HS-27A (cell line): ENCODE measurements around the gene DPP8.
"Not testable (repeated sequence)": the region's sequence is repeated elsewhere in the genome, so short reads cannot be mapped to it uniquely, and the experiment has no call there.

Experiments used
- DNase-seq: peaks from one replicate; pipeline ENCODE4 v3.0.0-alpha.2; 2012; ENCODE audit warnings: low read depth, missing footprints

Gene DPP8

GRCh38 chr15:65524226-65524625 lies 6.7 kb upstream of the DPP8 start:
- no peak for DNase-seq

GRCh38 chr15:65521350-65521749 lies 3.9 kb upstream of the DPP8 start:
- DNase-seq = no peak

DNA sequence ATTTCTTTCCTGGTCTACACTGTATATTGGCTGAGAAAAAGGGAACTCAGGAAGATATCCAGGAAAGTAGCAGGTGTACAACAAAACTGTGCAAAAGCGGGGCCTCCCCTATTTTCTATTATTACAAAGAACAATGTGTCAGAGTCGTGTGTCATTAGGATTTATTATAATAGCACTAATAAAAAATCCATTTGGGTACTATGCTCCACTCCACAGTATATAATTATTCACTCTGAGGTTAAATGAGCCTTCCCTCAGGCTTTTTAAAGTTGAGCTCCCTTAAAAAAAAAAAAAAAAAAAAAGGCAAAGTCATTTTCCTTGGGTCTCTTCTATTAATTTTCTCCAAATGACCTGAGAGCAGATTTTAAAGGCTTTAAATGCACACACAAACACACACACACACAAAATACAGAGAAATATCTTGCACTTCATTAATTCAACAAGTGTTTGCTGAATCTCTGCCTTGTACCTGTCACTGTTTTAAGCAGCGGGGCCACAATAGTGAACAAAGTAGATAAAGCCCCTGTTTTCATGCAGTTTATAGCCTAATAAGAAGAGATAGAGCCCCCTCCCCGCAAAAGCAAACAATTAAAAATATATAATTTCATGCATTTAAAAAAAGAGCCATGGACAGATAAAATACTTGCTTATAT lies 1.3 kb upstream of the DPP8 start:
- DNase-seq = no peak

GRCh38 chr15:65517866-65518207 lies 348 bp upstream of the DPP8 start:
- no peak for DNase-seq

- no peak for DNase-seq
Measured at GRCh38 chr15:65512807-65513416, 4.6 kb downstream of the DPP8 start.

DNA sequence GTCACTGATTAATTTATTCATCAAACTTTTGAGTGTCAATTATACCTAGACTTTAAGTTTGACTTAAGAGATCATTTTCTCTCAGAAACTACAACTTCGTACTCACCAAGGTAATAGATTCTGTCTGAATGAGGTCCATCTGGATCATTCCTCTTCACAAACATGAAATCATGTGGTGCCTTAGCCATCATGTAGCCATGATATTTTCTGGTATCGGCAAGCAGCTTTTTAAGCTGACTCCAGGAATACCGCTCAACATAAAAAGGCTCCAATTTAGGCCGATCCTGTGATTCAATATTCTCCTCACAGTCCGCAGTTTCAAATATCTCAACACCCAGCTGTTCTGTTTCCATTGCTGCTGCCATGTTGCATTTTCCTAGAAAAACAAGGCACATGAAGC lies 5.3 kb downstream of the DPP8 start:
- no peak for DNase-seq

GRCh38 chr15:65509321-65509720 lies 8.2 kb downstream of the DPP8 start:
- no peak for DNase-seq

GRCh38 chr15:65494076-65494475 lies 23.4 kb downstream of the DPP8 start:
- DNase-seq = no peak

GRCh38 chr15:65484876-65485275 lies 32.6 kb downstream of the DPP8 start:
- no peak for DNase-seq

GRCh38 chr15:65476903-65477302 lies 40.6 kb downstream of the DPP8 start:
- no peak for DNase-seq

DNA sequence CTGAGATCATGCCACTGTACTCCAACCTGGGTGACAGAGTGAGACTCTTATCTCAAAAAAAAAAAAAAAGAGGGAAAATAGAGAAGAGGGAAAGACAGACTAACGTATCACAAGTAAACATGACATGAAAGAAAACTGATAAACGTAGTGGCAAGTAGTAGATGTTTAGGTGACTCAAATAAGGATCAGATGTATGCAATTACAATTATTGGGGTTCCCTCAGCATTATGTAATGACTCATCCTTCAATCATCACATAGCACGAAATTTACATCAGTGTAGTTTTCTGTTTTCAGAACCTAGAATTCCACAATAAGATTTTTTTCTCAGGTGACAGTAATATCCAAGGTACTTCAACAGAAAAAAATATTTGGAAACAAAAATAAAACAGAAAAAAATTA lies 46.6 kb downstream of the DPP8 start:
- no peak for DNase-seq

DNA sequence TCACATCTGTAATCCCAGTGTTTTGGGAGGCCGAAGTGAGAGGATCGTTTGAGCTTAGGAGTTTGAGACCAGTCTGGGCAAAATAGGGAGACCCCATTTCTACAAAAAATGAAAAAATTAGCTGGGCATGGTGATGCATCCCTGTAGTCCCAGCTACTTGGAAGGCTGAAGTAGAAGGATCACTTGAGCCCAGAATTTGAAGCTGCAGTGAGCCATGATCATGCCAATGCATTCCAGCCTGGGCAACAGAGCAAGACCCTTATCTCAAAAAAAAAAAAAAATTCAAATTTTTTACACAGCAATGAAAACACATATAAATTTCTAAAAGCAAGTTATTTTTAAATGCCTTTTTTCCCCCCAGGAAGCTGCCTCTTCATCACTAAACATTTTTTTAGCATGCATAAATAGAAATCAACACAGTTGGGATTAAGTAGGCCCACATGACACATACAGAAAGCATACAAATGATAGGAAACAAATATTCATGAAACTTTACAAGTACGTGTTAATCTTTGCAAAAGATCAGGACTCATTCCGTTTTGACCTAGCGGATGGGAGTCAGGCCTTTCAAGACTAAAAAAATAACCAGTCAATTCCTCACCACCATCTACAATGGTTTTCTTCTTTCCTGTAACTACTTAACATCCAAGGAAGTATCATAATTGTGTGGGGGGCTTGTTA lies 49.1 kb downstream of the DPP8 start:
- no peak for DNase-seq

GRCh38 chr15:65466901-65467300 lies 50.6 kb downstream of the DPP8 start:
- DNase-seq = no peak

DNA sequence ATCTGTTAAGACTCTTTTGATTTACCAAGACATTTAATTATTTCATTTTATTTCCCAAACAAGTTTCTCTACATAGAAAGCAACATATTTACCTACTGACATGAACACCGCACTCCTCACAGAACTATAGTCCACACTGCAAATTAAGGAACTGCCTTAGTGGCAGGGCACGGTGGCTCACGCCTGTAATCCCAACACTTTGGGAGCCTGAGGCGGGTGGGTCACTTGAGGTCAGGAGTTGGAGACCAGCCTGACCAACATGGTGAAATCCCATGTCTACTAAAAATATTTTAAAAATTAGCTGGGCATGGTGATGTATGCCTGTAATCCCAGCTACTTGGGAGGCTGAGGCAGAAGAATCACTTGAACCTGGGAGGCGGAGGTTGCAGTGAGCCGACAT lies 54.4 kb downstream of the DPP8 start:
- not testable (repeated sequence) for DNase-seq

DNA sequence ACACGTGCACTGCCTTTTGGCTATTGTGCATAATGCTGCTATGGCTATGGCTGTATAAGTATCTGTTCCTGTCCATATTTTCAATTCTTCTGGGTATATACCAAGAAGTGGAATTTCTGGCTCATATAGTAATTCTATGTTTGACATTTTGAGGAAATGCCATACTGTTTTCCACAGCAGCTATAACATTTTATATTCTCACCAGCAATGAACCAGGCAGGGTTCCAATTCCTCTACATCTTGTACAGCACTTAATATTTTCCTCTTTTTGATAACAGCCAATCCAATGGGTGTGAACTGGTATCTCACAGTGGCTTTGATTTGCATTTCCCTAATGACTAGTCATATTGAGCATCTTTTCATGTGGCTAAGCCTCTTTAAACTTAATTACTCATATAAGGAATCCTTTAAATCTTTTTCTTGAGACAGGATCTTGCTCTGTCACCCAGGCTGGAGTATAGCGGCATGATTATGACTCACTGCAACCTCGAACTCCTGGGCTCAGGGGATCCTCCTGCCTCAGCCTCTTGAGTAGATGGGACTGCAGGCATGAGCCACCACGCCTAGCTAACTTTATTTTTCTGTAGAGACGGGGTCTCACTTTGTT lies 56.6 kb downstream of the DPP8 start:
- no peak for DNase-seq

DNA sequence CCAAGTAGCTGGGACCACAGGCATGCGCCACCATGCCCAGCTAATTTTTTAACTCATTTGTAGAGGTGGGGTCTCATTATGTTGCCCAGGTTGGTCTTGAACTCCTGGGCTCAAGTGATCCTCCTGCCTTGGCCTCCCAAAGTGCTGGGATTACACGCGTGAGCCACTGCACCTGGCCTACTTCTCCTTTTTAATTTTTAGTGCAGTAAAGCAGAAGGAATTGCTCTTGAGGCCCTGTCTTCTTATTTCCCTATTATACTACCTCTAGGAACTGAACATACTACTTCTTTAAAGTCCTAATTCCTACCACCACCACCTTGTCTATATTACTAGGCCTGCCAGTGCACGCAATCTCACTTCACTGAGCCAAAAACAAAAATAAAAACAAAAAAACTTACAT lies 62.2 kb downstream of the DPP8 start:
- DNase-seq = not testable (repeated sequence)

DNA sequence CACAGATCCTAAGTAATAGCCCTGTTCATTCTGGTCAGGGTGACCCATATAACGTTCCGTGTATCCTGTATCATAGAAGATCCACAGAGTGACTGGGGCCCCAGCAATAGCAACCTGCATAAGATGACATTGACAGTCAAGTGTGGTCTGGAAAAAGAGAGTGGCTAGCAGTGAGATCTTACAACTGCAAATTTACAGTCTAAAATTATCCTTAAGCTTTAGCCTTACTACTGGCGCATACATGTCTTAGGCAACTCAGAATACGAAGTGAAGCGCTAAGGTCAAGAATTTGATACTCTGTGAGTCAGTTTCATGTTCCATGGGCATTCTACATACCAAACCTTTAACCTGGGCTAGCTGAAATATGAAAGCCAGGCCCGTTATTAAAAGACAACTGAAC lies 65.5 kb downstream of the DPP8 start:
- no peak for DNase-seq

DNA sequence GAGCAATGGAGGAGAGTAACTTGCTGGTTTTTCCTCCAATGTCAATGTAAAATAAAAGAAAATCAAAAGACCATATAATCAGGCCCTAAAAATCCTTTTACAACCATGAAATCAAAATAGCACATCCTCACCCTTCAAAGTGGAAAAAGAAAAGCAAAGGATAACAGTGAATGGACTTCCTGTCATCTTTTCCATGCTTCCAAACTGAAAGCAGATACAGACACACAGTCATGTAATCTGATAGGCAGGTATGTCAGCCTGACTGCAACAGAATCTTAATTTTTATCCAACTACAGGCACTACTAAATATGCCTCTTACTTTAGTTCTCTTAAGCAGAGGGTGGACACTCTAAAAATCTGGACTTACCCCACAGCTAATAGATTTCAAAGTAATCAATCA lies 66.9 kb downstream of the DPP8 start:
- DNase-seq = no peak

GRCh38 chr15:65447145-65447544 lies 70.3 kb downstream of the DPP8 start:
- no peak for DNase-seq

- DNase-seq = no peak
Measured at GRCh38 chr15:65434201-65434600, 83.3 kb downstream of the DPP8 start.

- DNase-seq = no peak
Measured at GRCh38 chr15:65431731-65432130, 85.8 kb downstream of the DPP8 start.

GRCh38 chr15:65426216-65426853 lies 91.2 kb downstream of the DPP8 start:
- DNase-seq = no peak

GRCh38 chr15:65424683-65425082 lies 92.8 kb downstream of the DPP8 start:
- no peak for DNase-seq
